ENCODE data around the gene MFSD2A.
"Not testable (repeated sequence)": the region's sequence is repeated elsewhere in the genome, so short reads cannot be mapped to it uniquely, and the experiment has no call there.

MFSD2A gene

DNA sequence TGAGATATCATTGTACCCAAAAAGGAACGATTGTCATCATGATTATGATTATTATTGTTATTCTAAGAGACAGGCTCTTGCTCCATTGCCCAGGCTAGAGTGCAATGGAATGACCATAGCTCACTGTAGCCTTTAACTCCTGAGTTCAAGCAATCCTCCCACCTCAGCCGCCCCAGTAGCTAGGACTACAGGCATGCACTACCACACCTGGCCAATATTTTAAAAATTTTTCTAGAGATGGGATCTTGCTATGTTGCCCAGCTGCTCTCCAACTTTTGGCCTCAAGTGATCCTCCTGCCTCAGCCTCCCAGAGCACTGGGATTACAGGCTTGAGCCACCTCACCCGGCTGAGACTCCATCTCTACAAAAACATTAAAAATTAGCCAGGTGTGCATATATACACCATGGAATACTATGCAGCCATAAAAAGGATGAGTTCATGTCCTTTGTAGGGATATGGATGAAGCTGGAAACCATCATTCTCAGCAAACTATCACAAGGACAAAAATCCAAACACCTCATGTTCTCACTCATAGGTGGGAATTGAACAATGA is 52.6 kb downstream of the MFSD2A start:
- not testable (repeated sequence) for DNase-seq

DNA sequence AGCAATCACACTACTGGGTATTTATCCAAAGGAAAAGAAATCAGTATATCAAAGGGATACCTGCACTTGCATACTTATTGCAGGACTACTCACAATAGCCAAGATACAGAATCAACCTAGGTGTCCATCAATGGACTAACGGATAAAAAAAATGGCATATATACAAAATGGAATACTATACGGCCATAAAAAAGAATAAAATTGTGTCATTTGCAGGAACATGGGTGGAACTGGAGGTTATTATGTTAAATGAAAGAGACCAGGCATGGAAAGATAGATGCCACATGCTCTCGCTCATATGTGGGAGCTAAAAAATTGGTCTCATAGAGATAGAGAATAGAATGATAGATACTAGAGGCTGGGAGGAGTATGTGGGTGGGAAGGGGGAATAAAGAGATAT is 56.3 kb downstream of the MFSD2A start:
- no peak for DNase-seq

- no peak for DNase-seq
Measured at GRCh38 chr1:40014253-40014706, 59.3 kb downstream of the MFSD2A start.

- DNase-seq: no peak
Measured at GRCh38 chr1:40014812-40015594, 60.1 kb downstream of the MFSD2A start.

GRCh38 chr1:40017951-40018575 is 63.1 kb downstream of the MFSD2A start:
- DNase-seq: no peak

Data from NCI-H2171 (cell line).